GM13976 (cell line): ENCODE results near the gene CTBP2.
"Not testable (repeated sequence)": the region's sequence is repeated elsewhere in the genome, so short reads cannot be mapped to it uniquely, and the experiment has no call there.

ENCODE experiments used
- DNase-seq: peaks from one replicate; pipeline ENCODE4 v3.0.0; 2012; ENCODE audit warnings: low spot score
- CTCF ChIP-seq: IDR thresholded peaks from 2 replicates; pipeline ENCODE4 v1.5.1; 2012; ENCODE audit warnings: borderline replicate concordance, mild to moderate bottlenecking; ENCODE audit not compliant: insufficient read depth; ENCODE audit errors: extremely low read depth, missing control alignments, control extremely low read depth
- in situ Hi-C: fragments of 300-500 bp; cut with MboI; formaldehyde crosslinking; loops from one replicate; pipeline ENCODE4 v1.12.0; 2022; ENCODE audit warnings: low sequenced_read_pairs, mixed read lengths, inconsistent platforms; ENCODE audit not compliant: unreplicated experiment

The CTBP2 gene

DNA sequence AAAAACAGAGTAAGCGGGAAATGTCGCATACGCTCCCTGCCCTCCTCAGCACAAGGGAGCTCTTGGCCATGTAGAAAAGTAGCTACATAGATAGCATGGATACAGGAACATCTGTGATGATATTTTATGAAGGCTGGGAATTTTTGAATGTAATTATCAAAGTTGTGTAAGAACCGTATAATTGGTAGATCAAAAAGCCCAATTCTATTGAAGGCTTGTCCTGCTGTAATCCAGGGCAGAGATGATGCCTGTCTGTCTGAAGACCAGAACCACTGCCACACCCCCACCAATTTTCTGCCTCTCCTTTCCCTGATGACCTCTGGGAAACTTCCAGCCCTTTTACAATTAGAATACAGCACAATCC lies 167.0 kb downstream of the CTBP2 start:
- no peak for DNase-seq
- TF ChIP-seq CTCF, result no peak

DNA sequence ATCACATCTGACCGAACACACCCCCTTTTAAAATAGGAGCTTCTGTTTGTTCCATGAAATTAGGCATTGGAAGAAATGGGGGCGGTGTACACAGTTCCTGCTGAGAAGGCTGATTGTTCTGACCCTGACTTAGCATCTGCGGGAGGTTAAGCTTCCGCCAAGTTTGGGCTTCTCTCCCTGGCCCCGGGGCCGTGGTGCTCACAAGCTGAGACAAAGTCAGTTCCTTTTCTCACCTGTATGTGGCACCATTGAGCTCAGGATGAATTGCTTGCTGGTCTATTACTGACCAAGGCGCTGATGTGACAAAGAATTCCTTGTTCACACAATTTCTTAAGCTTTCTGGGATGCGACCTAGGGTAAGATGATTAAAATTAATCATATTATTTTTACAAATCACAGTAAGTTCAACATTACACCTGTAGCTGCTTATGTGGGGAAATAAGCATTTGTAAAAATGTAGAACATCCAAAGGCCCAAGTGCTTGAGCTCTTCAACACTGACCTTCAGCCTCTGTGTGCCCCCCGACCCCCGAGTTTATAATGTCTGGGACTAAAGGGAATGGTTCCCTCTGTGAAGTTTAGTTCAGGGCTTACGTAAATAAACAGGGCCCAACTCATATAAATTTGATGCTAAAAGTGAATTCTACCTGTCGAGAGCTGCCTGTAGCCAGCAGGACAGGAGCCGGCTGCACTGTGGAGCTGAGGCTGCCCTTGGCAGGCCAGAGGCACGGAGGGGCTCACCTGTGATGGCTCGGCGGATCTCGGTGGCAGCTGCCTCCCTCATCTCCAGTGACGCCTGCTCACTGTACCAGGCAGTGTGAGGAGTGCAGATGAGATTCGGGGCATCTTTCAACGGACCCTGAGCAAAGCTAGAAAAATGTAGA lies 167.7 kb downstream of the CTBP2 start:
- peak; percentile 51 for TF ChIP-seq CTCF
- peak; percentile 42 for DNase-seq
- in situ Hi-C loops, result no loop called here

More for the DNA sequence above, 167.0 kb downstream of the CTBP2 start:
- in situ Hi-C loops, result no loop called here

DNA sequence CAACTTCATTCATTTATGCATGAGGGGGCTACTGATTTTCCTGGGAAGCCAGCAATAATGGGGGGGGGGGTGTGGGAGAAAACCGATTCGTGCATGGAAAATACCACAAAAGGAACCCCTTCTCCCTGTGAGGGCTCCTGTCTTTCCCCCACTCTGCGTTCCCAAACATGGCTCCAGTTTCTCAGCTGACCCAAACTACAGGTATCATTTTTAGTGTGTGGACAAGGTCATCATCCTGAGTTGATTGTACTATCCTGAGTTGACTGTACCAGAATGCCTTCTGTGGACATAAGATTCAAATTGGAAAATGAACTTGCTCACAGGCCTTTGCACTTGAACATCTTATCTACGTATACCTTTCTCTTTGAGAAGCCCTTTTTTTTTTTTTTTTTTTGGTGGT lies 168.5 kb downstream of the CTBP2 start:
- in situ Hi-C loops, result no loop called here
- peak; percentile 12 for DNase-seq
- TF ChIP-seq CTCF, result no peak

GRCh38 chr10:124990671-124991625 lies 169.4 kb downstream of the CTBP2 start:
- TF ChIP-seq CTCF, result no peak
- in situ Hi-C loops, result no loop called here
- no peak for DNase-seq

DNA sequence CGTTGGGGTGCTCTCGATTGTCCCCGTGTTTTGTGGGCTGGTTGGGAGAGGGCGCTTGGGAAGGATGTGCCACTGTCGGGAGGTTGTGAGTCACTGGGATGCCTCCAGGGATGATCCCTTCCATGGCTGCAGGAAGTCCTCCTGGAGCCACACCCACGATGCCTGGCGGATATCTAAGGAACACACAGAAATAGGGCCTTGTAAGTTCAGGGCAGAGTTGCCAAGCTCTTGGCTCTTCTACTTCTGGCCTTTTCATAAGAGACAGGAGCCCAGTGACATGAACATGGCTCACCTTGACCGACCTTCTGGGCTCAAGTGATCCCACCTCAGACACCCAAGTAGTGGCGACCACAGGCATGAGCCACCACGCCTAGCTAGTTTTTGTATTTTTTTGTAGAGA lies 170.8 kb downstream of the CTBP2 start:
- DNase-seq, result no peak
- no peak for TF ChIP-seq CTCF
- in situ Hi-C loops, result no loop called here

DNA sequence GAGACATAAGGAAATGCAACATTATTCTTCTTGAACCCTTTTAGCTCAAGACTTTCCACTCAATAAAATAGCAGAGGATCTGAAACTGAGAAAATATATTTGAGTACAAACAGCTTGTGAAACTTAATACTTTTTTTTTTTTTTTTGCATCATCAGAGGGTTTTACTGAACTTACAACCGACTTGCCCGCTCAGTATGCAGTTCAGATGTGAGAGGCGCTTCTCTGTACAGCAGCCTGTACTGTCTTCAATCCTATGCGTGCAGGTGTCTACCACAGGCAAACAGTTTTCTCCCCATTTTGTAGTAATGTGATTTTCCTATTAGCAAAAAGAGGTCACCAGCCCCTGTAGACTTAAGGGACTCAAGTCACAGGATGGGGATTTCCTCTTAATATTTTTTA lies 171.6 kb downstream of the CTBP2 start:
- DNase-seq, result not testable (repeated sequence)

More for the DNA sequence above, 171.6 kb downstream of the CTBP2 start:
- in situ Hi-C loops, result not testable (repeated sequence)
